ENCODE results near the gene SRBD1.

DNA sequence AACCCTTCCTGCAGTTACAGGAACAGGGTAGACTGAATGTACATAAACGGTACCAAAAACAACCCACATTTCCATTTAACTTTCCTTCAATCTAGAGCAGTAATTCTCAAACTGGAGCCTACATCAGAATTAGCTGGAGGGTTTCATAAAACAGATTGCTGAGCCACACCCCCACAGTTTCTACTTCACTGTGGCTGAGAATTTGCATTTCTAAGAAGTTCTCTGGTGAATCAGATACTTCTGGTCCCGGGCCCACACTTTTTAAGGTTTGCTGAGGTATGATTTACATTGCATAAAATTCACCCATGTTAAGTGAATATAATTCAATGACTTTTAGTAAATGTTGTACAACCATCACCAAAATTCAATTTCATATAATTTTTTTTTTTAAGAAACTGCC is 113.7 kb downstream of the SRBD1 start:
- TF ChIP-seq, protein P1, sequence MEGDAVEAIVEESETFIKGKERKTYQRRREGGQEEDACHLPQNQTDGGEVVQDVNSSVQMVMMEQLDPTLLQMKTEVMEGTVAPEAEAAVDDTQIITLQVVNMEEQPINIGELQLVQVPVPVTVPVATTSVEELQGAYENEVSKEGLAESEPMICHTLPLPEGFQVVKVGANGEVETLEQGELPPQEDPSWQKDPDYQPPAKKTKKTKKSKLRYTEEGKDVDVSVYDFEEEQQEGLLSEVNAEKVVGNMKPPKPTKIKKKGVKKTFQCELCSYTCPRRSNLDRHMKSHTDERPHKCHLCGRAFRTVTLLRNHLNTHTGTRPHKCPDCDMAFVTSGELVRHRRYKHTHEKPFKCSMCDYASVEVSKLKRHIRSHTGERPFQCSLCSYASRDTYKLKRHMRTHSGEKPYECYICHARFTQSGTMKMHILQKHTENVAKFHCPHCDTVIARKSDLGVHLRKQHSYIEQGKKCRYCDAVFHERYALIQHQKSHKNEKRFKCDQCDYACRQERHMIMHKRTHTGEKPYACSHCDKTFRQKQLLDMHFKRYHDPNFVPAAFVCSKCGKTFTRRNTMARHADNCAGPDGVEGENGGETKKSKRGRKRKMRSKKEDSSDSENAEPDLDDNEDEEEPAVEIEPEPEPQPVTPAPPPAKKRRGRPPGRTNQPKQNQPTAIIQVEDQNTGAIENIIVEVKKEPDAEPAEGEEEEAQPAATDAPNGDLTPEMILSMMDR (IDR thresholded peaks at IDR 0.05) = no peak
- TF ChIP-seq FOXP1 (CRISPR knock-in tag; IDR thresholded peaks at IDR 0.05; ENCODE audit: borderline replicate concordance) = no peak
- no peak for TF ChIP-seq JAZF1 (CRISPR knock-in tag; IDR thresholded peaks at IDR 0.05)

Data from WTC11 (cell line).